NCI-H2171 (cell line): Measurements from ENCODE around the gene SCN10A.

ENCODE experiments used
- DNase-seq: peaks from one replicate; lab custom pipeline; 2025; lab: John Stamatoyannopoulos, UW

Gene SCN10A

GRCh38 chr3:38816026-38816425 lies at the start of gene SCN10A:
Gene SCN10A (minus strand): TSS chr3:38816217. CDS start chr3:38794010, 22,207 bp downstream.
- no peak for DNase-seq

GRCh38 chr3:38853011-38853410 lies 37.0 kb upstream of the SCN10A start:
- DNase-seq = no peak

- no peak for DNase-seq
Measured at GRCh38 chr3:38843898-38844297, 27.9 kb upstream of the SCN10A start.

- DNase-seq = no peak
Measured at GRCh38 chr3:38842266-38842965, 26.4 kb upstream of the SCN10A start.

- DNase-seq = no peak
Measured at GRCh38 chr3:38840987-38841386, 25.0 kb upstream of the SCN10A start.

- no peak for DNase-seq
Measured at GRCh38 chr3:38837358-38837757, 21.3 kb upstream of the SCN10A start.

GRCh38 chr3:38836561-38836960 lies 20.5 kb upstream of the SCN10A start:
- DNase-seq = no peak

- DNase-seq = no peak
Measured at GRCh38 chr3:38835939-38836338, 19.9 kb upstream of the SCN10A start.

- no peak for DNase-seq
Measured at GRCh38 chr3:38834717-38835116, 18.7 kb upstream of the SCN10A start.

GRCh38 chr3:38834110-38834509 lies 18.1 kb upstream of the SCN10A start:
- DNase-seq = no peak

- DNase-seq = no peak
Measured at GRCh38 chr3:38829404-38829803, 13.4 kb upstream of the SCN10A start.

GRCh38 chr3:38828681-38829080 lies 12.7 kb upstream of the SCN10A start:
- no peak for DNase-seq

- DNase-seq = no peak
Measured at GRCh38 chr3:38827791-38828190, 11.8 kb upstream of the SCN10A start.

GRCh38 chr3:38826001-38826400 lies 10.0 kb upstream of the SCN10A start:
- DNase-seq = no peak

- DNase-seq = no peak
Measured at GRCh38 chr3:38824349-38824748, 8.3 kb upstream of the SCN10A start.

- DNase-seq = no peak
Measured at GRCh38 chr3:38823722-38824121, 7.7 kb upstream of the SCN10A start.

GRCh38 chr3:38823186-38823585 lies 7.2 kb upstream of the SCN10A start:
- no peak for DNase-seq

GRCh38 chr3:38811822-38812221 lies 4.2 kb downstream of the SCN10A start:
- no peak for DNase-seq

- no peak for DNase-seq
Measured at GRCh38 chr3:38805765-38806386, 10.1 kb downstream of the SCN10A start.

- no peak for DNase-seq
Measured at GRCh38 chr3:38805004-38805403, 11.0 kb downstream of the SCN10A start.

- no peak for DNase-seq
Measured at GRCh38 chr3:38800511-38800910, 15.5 kb downstream of the SCN10A start.

GRCh38 chr3:38793721-38794120 lies 22.3 kb downstream of the SCN10A start:
- DNase-seq = no peak

GRCh38 chr3:38792983-38793382 lies 23.0 kb downstream of the SCN10A start:
- DNase-seq = no peak

- no peak for DNase-seq
Measured at GRCh38 chr3:38782148-38782547, 33.9 kb downstream of the SCN10A start.
